Measurements from ENCODE around the gene IMPG2. TPM values are rescaled to one million over a fixed set of nuclear protein-coding genes. Genes with fewer than 3 reads are reported as not detected.

Gene IMPG2
- total and polyA plus RNA-seq, 9 donors: 0.06 to 8.7 (median 0.38) TPM

GRCh38 chr3:101333883-101334282 is 13.5 kb upstream of the IMPG2 start:
- Histone ChIP-seq H3K4me3 (no peak overlapping the region), H3K36me3 (no peaks in the 10 kb centered on the region), H3K27ac (no peak overlapping the region), H3K27me3 (no peaks in the 10 kb centered on the region), H3K4me1 (ENCODE audit: insufficient read depth) (no peaks in the 10 kb centered on the region), H3K9me3 (no peaks in the 10 kb centered on the region)
- 81 to 94% (median 84%) methylated on average over 7 of the region's 7 CpGs for WGBS, 3 donors
- intact Hi-C loops (cut with DNase I): no loop called here
- no peak for DNase-seq
- TF ChIP-seq, protein P1, sequence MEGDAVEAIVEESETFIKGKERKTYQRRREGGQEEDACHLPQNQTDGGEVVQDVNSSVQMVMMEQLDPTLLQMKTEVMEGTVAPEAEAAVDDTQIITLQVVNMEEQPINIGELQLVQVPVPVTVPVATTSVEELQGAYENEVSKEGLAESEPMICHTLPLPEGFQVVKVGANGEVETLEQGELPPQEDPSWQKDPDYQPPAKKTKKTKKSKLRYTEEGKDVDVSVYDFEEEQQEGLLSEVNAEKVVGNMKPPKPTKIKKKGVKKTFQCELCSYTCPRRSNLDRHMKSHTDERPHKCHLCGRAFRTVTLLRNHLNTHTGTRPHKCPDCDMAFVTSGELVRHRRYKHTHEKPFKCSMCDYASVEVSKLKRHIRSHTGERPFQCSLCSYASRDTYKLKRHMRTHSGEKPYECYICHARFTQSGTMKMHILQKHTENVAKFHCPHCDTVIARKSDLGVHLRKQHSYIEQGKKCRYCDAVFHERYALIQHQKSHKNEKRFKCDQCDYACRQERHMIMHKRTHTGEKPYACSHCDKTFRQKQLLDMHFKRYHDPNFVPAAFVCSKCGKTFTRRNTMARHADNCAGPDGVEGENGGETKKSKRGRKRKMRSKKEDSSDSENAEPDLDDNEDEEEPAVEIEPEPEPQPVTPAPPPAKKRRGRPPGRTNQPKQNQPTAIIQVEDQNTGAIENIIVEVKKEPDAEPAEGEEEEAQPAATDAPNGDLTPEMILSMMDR (IDR thresholded peaks at IDR 0.05): no peak
- TF ChIP-seq EP300 (IDR thresholded peaks at IDR 0.05): no peak
- no peak for TF ChIP-seq POLR2A (IDR thresholded peaks at IDR 0.05)

GRCh38 chr3:101329016-101329673 is 8.8 kb upstream of the IMPG2 start:
- TF ChIP-seq, protein P1 (IDR thresholded peaks at IDR 0.05): no peak
- no peak for TF ChIP-seq EP300 (IDR thresholded peaks at IDR 0.05)
- TF ChIP-seq POLR2A (IDR thresholded peaks at IDR 0.05): no peak
- no peak overlapping the region for H3K27ac ChIP-seq
- H3K4me3 ChIP-seq: no peak overlapping the region
- no peaks in the 10 kb centered on the region for H3K27me3 ChIP-seq
- 93 to 95% (median 94%) methylated on average over 7 of the region's 7 CpGs for WGBS, 3 donors
- DNase-seq: no peak
- H3K9me3 ChIP-seq: no peaks in the 10 kb centered on the region
- H3K36me3 ChIP-seq: no peaks in the 10 kb centered on the region
- H3K4me1 ChIP-seq (ENCODE audit: insufficient read depth): no peaks in the 10 kb centered on the region
- intact Hi-C loops (cut with DNase I): no loop called here

GRCh38 chr3:101325393-101326134 is 5.2 kb upstream of the IMPG2 start:
- Histone ChIP-seq H3K36me3 (no peaks in the 10 kb centered on the region), H3K4me3 (no peak overlapping the region), H3K9me3 (no peaks in the 10 kb centered on the region), H3K27ac (no peak overlapping the region), H3K4me1 (ENCODE audit: insufficient read depth) (no peaks in the 10 kb centered on the region), H3K27me3 (no peaks in the 10 kb centered on the region)
- no peak for DNase-seq
- intact Hi-C loops (cut with DNase I): no loop called here
- TF ChIP-seq, protein P1 (IDR thresholded peaks at IDR 0.05): no peak
- TF ChIP-seq EP300 (IDR thresholded peaks at IDR 0.05) (no peak), POLR2A (IDR thresholded peaks at IDR 0.05) (no peak)
- WGBS, 3 donors: 92 to 94% (median 93%) methylated on average over 5 of the region's 5 CpGs

GRCh38 chr3:101319531-101319930 is 844 bp downstream of the IMPG2 start:
- H3K27me3 ChIP-seq: no peaks in the 10 kb centered on the region
- H3K36me3 ChIP-seq: no peaks in the 10 kb centered on the region
- H3K27ac ChIP-seq: no peak overlapping the region
- no peak overlapping the region for H3K4me3 ChIP-seq
- no peaks in the 10 kb centered on the region for H3K9me3 ChIP-seq
- WGBS, 3 donors: 69 to 70% (median 70%) methylated on average over 5 of the region's 5 CpGs
- H3K4me1 ChIP-seq (ENCODE audit: insufficient read depth): no peaks in the 10 kb centered on the region
- intact Hi-C loops (cut with DNase I): no loop called here
- no peak for DNase-seq
- TF ChIP-seq POLR2A (IDR thresholded peaks at IDR 0.05) (no peak), EP300 (IDR thresholded peaks at IDR 0.05) (no peak)
- TF ChIP-seq, protein P1 (IDR thresholded peaks at IDR 0.05): no peak

Measured in ovary (tissue), 9 donors.